ENCODE results near the gene MAST2.

The MAST2 gene

GRCh38 chr1:45884700-45885099 lies 81.3 kb downstream of the MAST2 start:
- no peaks in the 10 kb centered on the region for H3K9me3 ChIP-seq (ENCODE audit: insufficient read depth, low read depth, low read length)
- H3K9me2 ChIP-seq (replicated peaks; ENCODE audit: low read depth, low read length), result no peaks in the 10 kb centered on the region
- TF ChIP-seq CTCF (conservative IDR thresholded peaks at IDR 0.05; ENCODE audit: low read length) (no peak), EZH2phosphoT487 (IDR thresholded peaks at IDR 0.05; ENCODE audit: borderline replicate concordance) (no peak)
- no peaks in the 10 kb centered on the region for H3F3A ChIP-seq (ENCODE audit: low read depth)
- no peak overlapping the region for H3K9ac ChIP-seq (ENCODE audit: low read depth, low read length, poor library complexity, severe bottlenecking)
- no peaks in the 10 kb centered on the region for H3K27me3 ChIP-seq (ENCODE audit: insufficient read depth, low read length, poor library complexity, severe bottlenecking)
- no peaks in the 10 kb centered on the region for H4K20me1 ChIP-seq (ENCODE audit: insufficient read depth, low read length, poor library complexity, severe bottlenecking)
- H3K36me3 ChIP-seq (ENCODE audit: insufficient read depth, low read length), result no peaks in the 10 kb centered on the region
- no peaks in the 10 kb centered on the region for H3K79me2 ChIP-seq (ENCODE audit: insufficient read depth, low read length)
- no peak overlapping the region for H2AFZ ChIP-seq (ENCODE audit: low read length)
- no peak overlapping the region for H3K4me2 ChIP-seq (ENCODE audit: low read depth, low read length, poor library complexity, severe bottlenecking)
- H3K4me3 ChIP-seq (ENCODE audit: low read length, poor library complexity, severe bottlenecking), result no peak overlapping the region
- H3K4me1 ChIP-seq (ENCODE audit: insufficient read depth, low read length, poor library complexity, severe bottlenecking), result no peaks in the 10 kb centered on the region

GRCh38 chr1:45886229-45886628 lies 82.8 kb downstream of the MAST2 start:
- Histone ChIP-seq H3K4me3 (ENCODE audit: low read length, poor library complexity, severe bottlenecking) (no peak overlapping the region), H3K9me3 (ENCODE audit: insufficient read depth, low read depth, low read length) (no peaks in the 10 kb centered on the region), H3F3A (ENCODE audit: low read depth) (no peaks in the 10 kb centered on the region), H3K4me1 (ENCODE audit: insufficient read depth, low read length, poor library complexity, severe bottlenecking) (no peaks in the 10 kb centered on the region), H3K27me3 (ENCODE audit: insufficient read depth, low read length, poor library complexity, severe bottlenecking) (no peaks in the 10 kb centered on the region), H4K20me1 (ENCODE audit: insufficient read depth, low read length, poor library complexity, severe bottlenecking) (no peaks in the 10 kb centered on the region), H3K4me2 (ENCODE audit: low read depth, low read length, poor library complexity, severe bottlenecking) (no peak overlapping the region), H3K9ac (ENCODE audit: low read depth, low read length, poor library complexity, severe bottlenecking) (no peak overlapping the region), H3K9me2 (replicated peaks; ENCODE audit: low read depth, low read length) (no peaks in the 10 kb centered on the region), H2AFZ (ENCODE audit: low read length) (no peak overlapping the region), H3K36me3 (ENCODE audit: insufficient read depth, low read length) (no peaks in the 10 kb centered on the region), H3K79me2 (ENCODE audit: insufficient read depth, low read length) (no peaks in the 10 kb centered on the region)
- no peak for TF ChIP-seq EZH2phosphoT487 (IDR thresholded peaks at IDR 0.05; ENCODE audit: borderline replicate concordance)
- TF ChIP-seq CTCF (conservative IDR thresholded peaks at IDR 0.05; ENCODE audit: low read length), result no peak

GRCh38 chr1:45887156-45887842 lies 83.9 kb downstream of the MAST2 start:
- Histone ChIP-seq H3K9me2 (replicated peaks; ENCODE audit: low read depth, low read length) (no peaks in the 10 kb centered on the region), H3K4me3 (ENCODE audit: low read length, poor library complexity, severe bottlenecking) (no peak overlapping the region), H3K4me1 (ENCODE audit: insufficient read depth, low read length, poor library complexity, severe bottlenecking) (no peaks in the 10 kb centered on the region), H3K27me3 (ENCODE audit: insufficient read depth, low read length, poor library complexity, severe bottlenecking) (no peaks in the 10 kb centered on the region), H2AFZ (ENCODE audit: low read length) (no peak overlapping the region), H3K79me2 (ENCODE audit: insufficient read depth, low read length) (no peaks in the 10 kb centered on the region), H3K36me3 (ENCODE audit: insufficient read depth, low read length) (no peaks in the 10 kb centered on the region), H4K20me1 (ENCODE audit: insufficient read depth, low read length, poor library complexity, severe bottlenecking) (no peaks in the 10 kb centered on the region), H3F3A (ENCODE audit: low read depth) (no peaks in the 10 kb centered on the region), H3K9me3 (ENCODE audit: insufficient read depth, low read depth, low read length) (no peaks in the 10 kb centered on the region), H3K4me2 (ENCODE audit: low read depth, low read length, poor library complexity, severe bottlenecking) (no peak overlapping the region), H3K9ac (ENCODE audit: low read depth, low read length, poor library complexity, severe bottlenecking) (no peak overlapping the region)
- TF ChIP-seq EZH2phosphoT487 (IDR thresholded peaks at IDR 0.05; ENCODE audit: borderline replicate concordance), result no peak
- TF ChIP-seq CTCF (conservative IDR thresholded peaks at IDR 0.05; ENCODE audit: low read length), result no peak

All from Loucy (cell line).